NCI-H1436 (cell line): ENCODE results near the gene MIB2.
"Not testable (repeated sequence)": the region's sequence is repeated elsewhere in the genome, so short reads cannot be mapped to it uniquely, and the experiment has no call there.

ENCODE experiments used
- DNase-seq: peaks from one replicate; lab custom pipeline; 2025; lab: John Stamatoyannopoulos, UW

Gene MIB2

GRCh38 chr1:1615256-1616044 is at the start of gene MIB2:
TSS of gene MIB2 (plus strand) at chr1:1615500. CDS start at chr1:1623453, 7,953 bp downstream.
- DNase-seq, result peak; percentile 98

GRCh38 chr1:1567152-1567875 is 48.0 kb upstream of the MIB2 start:
- DNase-seq, result no peak

GRCh38 chr1:1567891-1568291 is 47.4 kb upstream of the MIB2 start:
- DNase-seq, result no peak

- DNase-seq, result no peak
These were observed 46.0 kb upstream of the MIB2 start for GRCh38 chr1:1569341-1569740.

- peak; percentile 71 for DNase-seq
These were observed 41.2 kb upstream of the MIB2 start for GRCh38 chr1:1573843-1574720.

GRCh38 chr1:1574721-1575537 is 40.4 kb upstream of the MIB2 start, which contains the start of gene SSU72:
TSS of gene SSU72 (minus strand) at chr1:1574863. CDS start at chr1:1574557, 306 bp downstream.
- peak; percentile 88 for DNase-seq

GRCh38 chr1:1577367-1578011 is 37.8 kb upstream of the MIB2 start:
- DNase-seq, result no peak

- no peak for DNase-seq
These were observed 36.8 kb upstream of the MIB2 start for GRCh38 chr1:1578371-1578940.

- DNase-seq, result no peak
These were observed 32.5 kb upstream of the MIB2 start for GRCh38 chr1:1582585-1583346.

- DNase-seq, result no peak
These were observed 31.8 kb upstream of the MIB2 start for GRCh38 chr1:1583347-1584010.

- DNase-seq, result no peak
These were observed 23.8 kb upstream of the MIB2 start for GRCh38 chr1:1591452-1591851.

GRCh38 chr1:1593834-1594601 is 21.3 kb upstream of the MIB2 start:
- DNase-seq, result no peak

GRCh38 chr1:1594602-1595260 is 20.6 kb upstream of the MIB2 start:
- no peak for DNase-seq

GRCh38 chr1:1595341-1595740 is 20.0 kb upstream of the MIB2 start:
- not testable (repeated sequence) for DNase-seq

- DNase-seq, result no peak
These were observed 18.6 kb upstream of the MIB2 start for GRCh38 chr1:1596493-1597274.

GRCh38 chr1:1597275-1597930 is 17.9 kb upstream of the MIB2 start:
- DNase-seq, result no peak
